ENCODE measurements around the gene FRAS1. TPM values are rescaled to one million over a fixed set of nuclear protein-coding genes. Genes with fewer than 3 reads are reported as not detected.

The FRAS1 gene
- total RNA-seq, 1 donor from 2014 or later: 20.2 TPM

- DNase-seq (no peak), ATAC-seq (no peak)
- H3K9me3 ChIP-seq: no peaks in the 10 kb centered on the region
- TF ChIP-seq CTCF (IDR thresholded peaks at IDR 0.05): no peak
- no peak overlapping the region for H3K27ac ChIP-seq
- H3K4me3 ChIP-seq: no peak overlapping the region
- no peaks in the 10 kb centered on the region for H3K36me3 ChIP-seq
- intact Hi-C loops (cut with DNase I): no loop called here
- no peaks in the 10 kb centered on the region for H3K4me1 ChIP-seq
- no peaks in the 10 kb centered on the region for H3K27me3 ChIP-seq
Observed at GRCh38 chr4:78020677-78021076, 36.4 kb upstream of the FRAS1 start.

GRCh38 chr4:78022517-78022916, 34.6 kb upstream of the FRAS1 start:
- ATAC-seq (no peak), DNase-seq (no peak)
- Histone ChIP-seq H3K4me1 (no peaks in the 10 kb centered on the region), H3K27me3 (no peaks in the 10 kb centered on the region), H3K9me3 (no peaks in the 10 kb centered on the region), H3K27ac (no peak overlapping the region), H3K4me3 (no peak overlapping the region), H3K36me3 (no peaks in the 10 kb centered on the region)
- intact Hi-C loops (cut with DNase I): no loop called here
- no peak for TF ChIP-seq CTCF (IDR thresholded peaks at IDR 0.05)

GRCh38 chr4:78024085-78024484, 33.0 kb upstream of the FRAS1 start:
- H3K4me3 ChIP-seq: no peak overlapping the region
- H3K27ac ChIP-seq: no peak overlapping the region
- ATAC-seq (no peak), DNase-seq (no peak)
- no peaks in the 10 kb centered on the region for H3K36me3 ChIP-seq
- intact Hi-C loops (cut with DNase I): no loop called here
- H3K27me3 ChIP-seq: no peaks in the 10 kb centered on the region
- H3K4me1 ChIP-seq: no peaks in the 10 kb centered on the region
- no peaks in the 10 kb centered on the region for H3K9me3 ChIP-seq
- no peak for TF ChIP-seq CTCF (IDR thresholded peaks at IDR 0.05)

- no peaks in the 10 kb centered on the region for H3K9me3 ChIP-seq
- DNase-seq (no peak), ATAC-seq (no peak)
- H3K4me1 ChIP-seq: no peaks in the 10 kb centered on the region
- H3K27me3 ChIP-seq: no peaks in the 10 kb centered on the region
- intact Hi-C loops (cut with DNase I): no loop called here
- no peak overlapping the region for H3K4me3 ChIP-seq
- no peak overlapping the region for H3K27ac ChIP-seq
- H3K36me3 ChIP-seq: no peaks in the 10 kb centered on the region
- TF ChIP-seq CTCF (IDR thresholded peaks at IDR 0.05): no peak
Observed at GRCh38 chr4:78024576-78025091, 32.5 kb upstream of the FRAS1 start.

- H3K4me3 ChIP-seq: no peak overlapping the region
- H3K27me3 ChIP-seq: no peaks in the 10 kb centered on the region
- intact Hi-C loops (cut with DNase I): no loop called here
- TF ChIP-seq CTCF (IDR thresholded peaks at IDR 0.05): no peak
- no peak for ATAC-seq
- H3K36me3 ChIP-seq: no peaks in the 10 kb centered on the region
- no peak overlapping the region for H3K27ac ChIP-seq
- no peaks in the 10 kb centered on the region for H3K4me1 ChIP-seq
- no peak for DNase-seq
- no peaks in the 10 kb centered on the region for H3K9me3 ChIP-seq
Observed at GRCh38 chr4:78031417-78031950, 25.6 kb upstream of the FRAS1 start.

- intact Hi-C loops (cut with DNase I): no loop called here
- no peak for TF ChIP-seq CTCF (IDR thresholded peaks at IDR 0.05)
- Histone ChIP-seq H3K36me3 (no peaks in the 10 kb centered on the region), H3K27ac (no peak overlapping the region), H3K4me1 (no peaks in the 10 kb centered on the region), H3K9me3 (no peaks in the 10 kb centered on the region), H3K27me3 (no peaks in the 10 kb centered on the region), H3K4me3 (no peak overlapping the region)
- no peak for DNase-seq
- ATAC-seq: no peak
Observed at GRCh38 chr4:78032446-78032845, 24.7 kb upstream of the FRAS1 start.

Data from upper lobe of right lung (tissue), 1 donor.